Body of pancreas (tissue), 4 donors: ENCODE results near the gene NUDT1. TPM values are rescaled to one million over a fixed set of nuclear protein-coding genes. Genes with fewer than 3 reads are reported as not detected.

Experiments used
- ATAC-seq: fragments of 150-250 bp; one replicate; pipeline ENCODE4 v1.9.1; 2016
- DNase-seq, 4 donors: peaks; one replicate each; pipeline ENCODE4 v3.0.0-alpha.2; 2019
- H3K27ac ChIP-seq, 4 donors: fragments of 200-600 bp; sonication (generic); 1 replicate in 3 of 4; 2 replicates in 1 of 4; pipeline versions ENCODE4 v1.5.1 to v1.6.1; 2016 to 2019; ENCODE audit warnings: mild to moderate bottlenecking in 1 of 4, mixed read lengths in 1 of 4, moderate library complexity in 1 of 4
- H3K27me3 ChIP-seq, 2 donors: fragments of 200-600 bp; sonication (generic); one replicate each; pipeline ENCODE4 v1.6.0; 2016; ENCODE audit warnings: mild to moderate bottlenecking in 1 of 2
- H3K36me3 ChIP-seq, 2 donors: fragments of 200-600 bp; sonication (generic); replicated peaks in 1 of 2; 2 replicates each; pipeline ENCODE4 v1.5.1; 2016; ENCODE audit warnings: low read depth in 2 of 2; ENCODE audit not compliant: insufficient read depth in 1 of 2
- H3K4me1 ChIP-seq: fragments of 200-600 bp; sonication (generic); one replicate; pipeline ENCODE4 v1.6.0; 2016
- H3K4me3 ChIP-seq, 2 donors: fragments of 200-600 bp; sonication (generic); 1 replicate in 1 of 2; 2 replicates in 1 of 2; pipeline ENCODE4 v1.5.1; 2016 to 2019
- H3K9me3 ChIP-seq, 3 donors: fragments of 200-600 bp; sonication (generic); 1 replicate in 2 of 3; 2 replicates in 1 of 3; pipeline ENCODE4 v1.5.1; 2016
- CTCF ChIP-seq, 7 experiments: fragments of 450-650 bp in 4 of 7; fragments of 200-600 bp in 3 of 7; sonication (generic) in 3 of 7; IDR thresholded peaks; one replicate each; pipeline ENCODE4 v1.5.1; 2016 to 2019; ENCODE audit warnings: antibody characterized with exemption in 7 of 7
- POLR2A ChIP-seq, 3 donors: fragments of 450-650 bp; IDR thresholded peaks; one replicate each; pipeline ENCODE4 v1.6.1; 2016; ENCODE audit warnings: antibody characterized with exemption in 3 of 3, mild to moderate bottlenecking in 2 of 3
- WGBS, 2 donors: methylation state at CpG; one replicate each; pipeline ENCODE4 v1.1.5; 2017; 5-methylcytosine and 5-hydroxymethylcytosine counted together
- intact Hi-C: fragments of 100-400 bp; cut with DNase I; formaldehyde crosslinking; loops from one replicate; pipeline ENCODE4 v1.15.1; 2023
- total RNA-seq, 2 donors: library from RNA; depleted of rRNA; stranded (reverse); fragments of >200 nt; gene quantifications; one replicate each; pipeline ENCODE4 v1.1.0, GENCODE V29; 2016

Gene NUDT1
- total RNA-seq, 2 donors from 2014 or later = 26.2 TPM; not detected in 1

- TF ChIP-seq POLR2A (IDR thresholded peaks at IDR 0.05) (no peak), CTCF (IDR thresholded peaks at IDR 0.05) (no peak)
- no peak for ATAC-seq
- DNase-seq = no peak
- H3K4me1 ChIP-seq = no peaks in the 10 kb centered on the region
- H3K27ac ChIP-seq = no peak overlapping the region
- WGBS, 2 donors = 94 to 95% methylated on average over 11 of the region's 11 CpGs
- no peaks in the 10 kb centered on the region for H3K27me3 ChIP-seq
- no peaks in the 10 kb centered on the region for H3K9me3 ChIP-seq
- intact Hi-C loops = loop anchor here (10.0 kb wide), 1 partner anchor 540 kb away; no protein-coding TSS in a partner anchor
- no peak overlapping the region for H3K4me3 ChIP-seq
- no peaks in the 10 kb centered on the region for H3K36me3 ChIP-seq
These were observed 37.6 kb upstream of the NUDT1 start for GRCh38 chr7:2204446-2204845.

- H3K27ac ChIP-seq = no peak overlapping the region
- DNase-seq (no peak), ATAC-seq (no peak)
- WGBS, 2 donors = 87 to 88% methylated on average over 16 of the region's 16 CpGs
- no peak for TF ChIP-seq POLR2A (IDR thresholded peaks at IDR 0.05)
- no peak for TF ChIP-seq CTCF (IDR thresholded peaks at IDR 0.05)
- no peaks in the 10 kb centered on the region for H3K4me1 ChIP-seq
- H3K4me3 ChIP-seq = no peak overlapping the region
- H3K9me3 ChIP-seq = no peaks in the 10 kb centered on the region
- H3K36me3 ChIP-seq = no peaks in the 10 kb centered on the region
- intact Hi-C loops = loop anchor here (10.0 kb wide), 1 partner anchor 540 kb away; no protein-coding TSS in a partner anchor
- no peaks in the 10 kb centered on the region for H3K27me3 ChIP-seq
These were observed 36.8 kb upstream of the NUDT1 start for GRCh38 chr7:2205036-2205780.

GRCh38 chr7:2208712-2209111 is 33.3 kb upstream of the NUDT1 start:
- H3K4me1 ChIP-seq = no peaks in the 10 kb centered on the region
- H3K27me3 ChIP-seq = no peaks in the 10 kb centered on the region
- no peak for DNase-seq
- no peaks in the 10 kb centered on the region for H3K9me3 ChIP-seq
- H3K27ac ChIP-seq = no peak overlapping the region
- H3K36me3 ChIP-seq = peaks cover 0 to 3% of the 10 kb centered on the region in 2 donors
- intact Hi-C loops = loop anchor here (10.0 kb wide), 1 partner anchor 544 kb away; no protein-coding TSS in a partner anchor
- no peak for ATAC-seq
- 91 to 92% methylated on average over 16 of the region's 16 CpGs for WGBS, 2 donors
- TF ChIP-seq POLR2A (IDR thresholded peaks at IDR 0.05) (no peak), CTCF (IDR thresholded peaks at IDR 0.05) (no peak)
- H3K4me3 ChIP-seq = no peak overlapping the region

- peak; percentile 33 for ATAC-seq
- Histone ChIP-seq H3K36me3 (peaks cover 0 to 3% of the 10 kb centered on the region in 2 donors), H3K27me3 (no peaks in the 10 kb centered on the region), H3K9me3 (no peaks in the 10 kb centered on the region), H3K4me3 (no peak overlapping the region), H3K4me1 (no peaks in the 10 kb centered on the region), H3K27ac (no peak overlapping the region)
- peak in 6 of 7 experiments; percentile 22 to 52 (median 44) for TF ChIP-seq CTCF (IDR thresholded peaks at IDR 0.05)
- TF ChIP-seq POLR2A (IDR thresholded peaks at IDR 0.05) = no peak
- intact Hi-C loops = loop anchor here (10.0 kb wide), 1 partner anchor 545 kb away; no protein-coding TSS in a partner anchor
- peak; percentile 40 to 63 (median 46) for DNase-seq
- WGBS, 2 donors = 63 to 74% methylated on average over 5 to 21 of the region's 21 CpGs
These were observed 32.7 kb upstream of the NUDT1 start for GRCh38 chr7:2209146-2209960.
